ENCODE results near the gene BRWD1.

BRWD1 gene

GRCh38 chr21:39326607-39327307 is 13.3 kb upstream of the BRWD1 start:
- no peak for DNase-seq

DNA sequence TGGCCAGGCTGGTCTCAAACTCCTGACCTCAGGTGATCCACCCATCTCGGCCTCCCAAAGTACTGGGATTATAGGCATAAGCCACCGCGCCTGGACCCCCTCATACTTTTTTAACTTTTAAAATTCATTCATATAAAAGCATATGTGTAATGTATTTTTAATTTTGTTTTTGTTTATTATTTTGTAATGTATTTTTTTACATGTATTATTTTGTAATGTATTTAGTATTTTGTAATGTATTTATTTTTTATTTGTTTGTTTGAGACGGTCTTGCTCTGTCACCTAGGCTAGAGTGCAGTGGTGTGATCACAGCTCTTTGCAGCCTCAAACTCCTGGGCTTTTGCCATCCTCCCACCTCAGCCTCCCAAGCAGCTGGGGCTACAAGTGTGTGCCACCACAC is 12.0 kb upstream of the BRWD1 start:
- no peak for DNase-seq

- DNase-seq, result no peak
Observed at GRCh38 chr21:39321424-39321823, 8.0 kb upstream of the BRWD1 start.

- no peak for DNase-seq
Observed at GRCh38 chr21:39319814-39320332, 6.4 kb upstream of the BRWD1 start.

- DNase-seq, result no peak
Observed at GRCh38 chr21:39319251-39319756, 5.9 kb upstream of the BRWD1 start.

DNA sequence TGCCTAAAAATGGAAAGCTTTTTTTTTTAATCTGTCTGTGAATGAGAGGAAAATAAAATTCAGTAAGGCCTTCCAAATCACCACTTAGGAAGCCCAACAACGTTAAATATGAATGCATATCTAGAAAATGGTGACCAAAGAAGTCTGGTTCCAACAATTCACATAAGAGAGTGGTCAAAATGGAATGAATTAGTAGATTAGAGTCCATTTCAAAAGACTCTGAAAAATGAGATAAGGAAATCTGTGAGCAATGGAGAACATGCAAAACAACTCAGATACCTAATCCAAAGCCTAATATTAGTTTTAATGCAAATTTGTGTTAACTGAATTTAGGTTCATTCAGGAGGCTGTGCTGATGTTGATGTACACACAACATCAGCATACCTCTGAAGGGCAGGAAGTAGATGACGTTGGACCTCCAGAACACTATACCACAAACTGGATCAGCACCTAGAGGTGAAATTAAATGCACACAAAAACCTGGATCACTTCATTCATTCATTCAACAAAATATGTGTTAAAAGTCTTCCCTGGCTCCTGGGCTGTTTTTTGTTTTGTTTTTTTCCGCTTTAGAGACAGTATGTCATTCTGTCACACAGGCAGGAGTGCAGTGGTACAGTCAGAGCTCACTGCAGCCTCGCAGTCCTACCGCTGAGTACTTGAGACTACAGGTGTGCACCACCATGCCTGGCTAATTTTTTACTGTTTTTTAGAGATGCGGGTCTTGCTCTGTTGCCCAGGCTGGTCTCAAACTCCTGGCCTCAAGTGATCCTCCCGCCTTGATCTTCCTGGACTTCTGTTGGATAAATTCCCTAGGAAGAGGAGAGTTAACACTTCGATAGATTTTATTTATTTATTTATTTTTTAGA is 4.9 kb upstream of the BRWD1 start:
- no peak for DNase-seq

DNA sequence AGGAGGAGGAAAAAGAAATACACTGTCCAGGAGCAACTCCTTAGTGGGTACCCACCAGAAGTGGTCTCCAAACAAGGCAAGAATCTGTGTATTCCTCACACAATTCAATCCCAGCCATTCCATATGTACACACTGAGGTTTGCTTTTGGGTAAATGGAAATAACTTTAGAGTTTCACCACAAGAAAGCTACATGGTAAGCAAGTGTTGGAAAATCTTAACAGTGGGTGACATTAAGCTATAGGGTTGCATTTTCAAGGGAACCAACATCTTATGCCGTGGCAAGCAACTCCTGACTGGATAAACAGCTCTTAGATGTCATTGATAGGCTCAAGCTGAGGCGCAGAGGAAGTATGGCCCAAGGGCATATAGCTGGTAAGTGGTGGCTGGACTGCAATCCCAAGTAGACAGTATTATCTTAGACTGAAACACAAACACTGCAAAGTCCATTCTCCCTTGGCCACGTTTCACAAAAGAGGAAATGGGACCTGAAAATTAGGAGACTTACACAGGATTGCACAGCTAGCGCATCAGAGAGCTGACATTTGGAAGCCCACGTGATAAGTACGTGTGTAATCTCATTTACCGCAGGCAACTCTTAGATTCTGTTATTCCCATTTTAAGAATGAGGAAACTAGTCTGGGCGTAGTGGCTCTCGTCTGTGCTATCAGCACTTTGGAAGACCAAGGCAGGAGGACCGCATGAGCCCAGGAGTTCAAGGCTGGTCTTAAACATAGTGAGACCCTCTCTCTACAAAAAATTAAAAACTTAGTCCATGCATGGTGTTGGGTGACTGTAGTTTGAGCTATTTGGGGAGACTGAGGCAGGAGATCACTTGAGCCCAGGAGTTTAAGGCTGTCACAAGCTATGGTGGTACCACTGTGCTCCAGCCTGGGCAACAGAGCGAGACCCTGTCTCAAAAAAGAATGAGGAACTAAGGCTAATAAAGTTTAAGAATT is 4.0 kb upstream of the BRWD1 start:
- DNase-seq, result no peak

DNA sequence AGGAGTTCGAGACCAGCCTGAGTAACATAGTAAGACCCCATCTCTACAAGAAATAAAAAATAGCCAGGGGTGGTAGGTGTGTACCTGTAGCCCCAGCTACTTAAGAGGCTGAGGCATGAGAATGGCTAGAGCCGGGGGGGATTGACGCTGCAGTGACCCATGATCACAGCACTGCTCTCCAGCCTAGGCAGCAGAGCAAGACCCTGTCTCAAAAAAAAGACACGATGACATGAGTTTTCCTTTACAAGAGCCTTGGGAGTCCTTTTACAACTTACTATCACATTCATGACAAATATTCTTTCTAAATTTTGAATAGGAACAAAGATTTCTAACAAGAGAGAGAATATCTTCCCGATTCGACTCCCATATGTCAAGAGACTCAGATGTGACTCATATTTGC is 3.3 kb upstream of the BRWD1 start:
- no peak for DNase-seq

GRCh38 chr21:39315603-39316445 is 2.4 kb upstream of the BRWD1 start:
- DNase-seq, result no peak

DNA sequence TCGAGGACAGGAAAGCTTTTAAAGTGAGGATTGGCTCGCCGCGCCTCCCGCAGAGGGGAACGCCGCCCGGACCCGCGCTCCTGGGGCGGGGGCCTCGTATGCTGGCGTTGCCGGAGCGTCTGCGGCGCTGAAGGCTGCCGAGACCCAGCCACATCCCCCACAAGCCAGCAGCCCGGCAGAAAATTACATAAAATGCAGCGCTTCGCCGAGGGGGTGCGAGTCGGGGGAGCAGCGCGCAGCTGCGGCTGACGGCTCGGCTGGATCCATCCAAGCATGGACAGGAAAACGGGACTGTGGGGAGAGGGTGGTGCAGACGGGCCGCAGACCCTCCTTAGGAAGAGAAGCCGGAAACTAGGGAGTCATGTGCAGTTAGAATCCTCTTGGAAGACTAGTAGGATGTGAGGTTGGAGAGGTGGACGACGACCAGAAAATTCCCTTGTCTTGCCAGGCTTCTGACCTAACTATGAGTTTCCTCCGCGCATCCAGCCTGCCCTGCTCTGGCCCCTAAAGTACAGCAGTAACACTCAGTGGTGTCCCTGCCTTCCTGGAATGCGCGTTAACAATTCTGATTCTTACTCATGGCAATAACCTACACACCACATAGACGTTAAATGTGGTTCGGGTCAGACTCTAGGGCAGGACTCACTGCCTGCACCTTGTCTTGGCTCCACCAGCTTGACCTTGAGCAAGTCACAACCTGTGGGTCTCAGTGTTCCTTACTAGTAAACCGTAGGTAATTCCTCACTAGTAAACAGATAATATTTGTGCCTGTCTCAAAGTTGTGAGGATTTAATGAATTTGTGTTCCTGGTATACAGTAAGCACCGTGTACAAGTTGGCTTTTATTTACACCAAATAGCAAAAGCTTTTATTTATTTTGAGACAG is 953 bp upstream of the BRWD1 start:
- peak; percentile 46 for DNase-seq

GRCh38 chr21:39313042-39313570 is 326 bp downstream of the BRWD1 start:
- peak; percentile 30 for DNase-seq

- peak; percentile 93 for DNase-seq
Observed at GRCh38 chr21:39312112-39313041, 1.1 kb downstream of the BRWD1 start.

DNA sequence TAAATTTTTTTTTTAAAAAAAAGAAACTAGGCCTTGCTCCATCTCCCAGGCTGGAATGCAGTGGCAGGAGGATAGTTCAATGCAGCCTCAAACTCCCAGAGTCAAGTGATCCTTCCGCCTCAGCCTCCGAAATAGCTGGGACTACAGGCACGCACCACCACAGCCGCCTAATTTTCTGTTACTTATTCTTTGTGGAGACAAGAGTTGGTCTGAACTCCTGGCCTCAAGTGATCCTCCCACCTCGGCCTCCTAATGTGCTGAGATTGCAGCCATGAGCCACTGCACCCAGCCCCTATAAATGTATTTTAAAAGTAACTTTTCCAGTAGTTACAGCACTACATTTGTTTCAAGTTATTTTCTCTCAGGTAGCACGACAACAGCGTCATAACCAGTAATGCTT is 2.3 kb downstream of the BRWD1 start:
- no peak for DNase-seq

DNA sequence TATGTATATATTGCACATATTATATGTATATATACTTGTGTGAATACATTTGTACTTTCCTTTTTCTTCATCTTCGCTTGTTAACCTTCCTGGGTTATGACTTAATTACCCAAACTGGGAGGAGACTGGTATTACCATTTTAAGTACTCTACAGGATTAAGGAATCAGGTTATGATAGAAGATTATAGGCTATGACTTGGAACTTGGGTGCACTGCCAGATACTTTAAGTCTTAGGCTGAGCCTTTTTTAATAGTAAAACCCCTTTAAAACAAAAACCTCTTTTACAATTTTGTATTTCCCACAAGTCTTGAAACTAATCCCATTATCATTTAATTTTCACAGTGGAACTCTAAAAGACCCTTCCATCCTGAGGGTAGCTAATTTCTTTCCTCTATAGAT is 6.0 kb downstream of the BRWD1 start:
- DNase-seq, result no peak

GRCh38 chr21:39300587-39300986 is 12.8 kb downstream of the BRWD1 start:
- DNase-seq, result no peak

GRCh38 chr21:39296891-39297290 is 16.5 kb downstream of the BRWD1 start:
- no peak for DNase-seq

- no peak for DNase-seq
Observed at GRCh38 chr21:39288987-39289386, 24.4 kb downstream of the BRWD1 start.

DNA sequence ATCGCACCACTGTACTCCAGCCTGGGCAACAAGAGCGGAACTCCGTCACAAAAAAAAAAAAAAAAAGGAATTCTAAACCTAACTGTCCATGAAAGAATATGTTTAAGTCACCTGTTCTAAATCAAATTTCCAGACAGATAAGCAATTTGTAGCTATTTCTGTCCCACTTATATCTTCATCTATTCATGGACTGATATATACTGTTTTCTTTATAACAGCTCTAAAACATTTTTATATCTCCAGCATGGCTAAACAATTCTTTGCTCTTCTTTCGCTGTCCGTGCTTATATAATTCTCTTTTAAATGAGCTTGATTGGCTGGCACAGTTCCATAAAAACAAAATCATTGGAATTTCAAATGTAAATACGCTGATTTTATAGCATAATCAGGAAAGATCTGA is 30.5 kb downstream of the BRWD1 start:
- no peak for DNase-seq

GRCh38 chr21:39281853-39282252 is 31.6 kb downstream of the BRWD1 start:
- DNase-seq, result no peak
